RWPE1 (cell line): ENCODE results near the gene PGBD2.
"Not testable (repeated sequence)": the region's sequence is repeated elsewhere in the genome, so short reads cannot be mapped to it uniquely, and the experiment has no call there.

ENCODE experiments used
- CTCF ChIA-PET: fragments of 350-600 bp; sonication (Branson Sonifier 250); formaldehyde crosslinking; extraction: SDS; loops from one replicate; lab custom pipeline; 2021; lab: Yijun Ruan, JAX
- POLR2A ChIA-PET: fragments of 400-600 bp; formaldehyde crosslinking; extraction: SDS; loops from one replicate; lab custom pipeline; 2020; ENCODE audit warnings: antibody characterized with exemption; ENCODE audit not compliant: low non-redundant PET; lab: Yijun Ruan, JAX
- DNase-seq: peaks from one replicate; pipeline ENCODE4 v3.0.0; 2012; ENCODE audit warnings: low spot score
- H3K27ac ChIP-seq: fragments of 450-650 bp; 2 replicates; pipeline ENCODE4 v1.5.1; 2017

The PGBD2 gene

DNA sequence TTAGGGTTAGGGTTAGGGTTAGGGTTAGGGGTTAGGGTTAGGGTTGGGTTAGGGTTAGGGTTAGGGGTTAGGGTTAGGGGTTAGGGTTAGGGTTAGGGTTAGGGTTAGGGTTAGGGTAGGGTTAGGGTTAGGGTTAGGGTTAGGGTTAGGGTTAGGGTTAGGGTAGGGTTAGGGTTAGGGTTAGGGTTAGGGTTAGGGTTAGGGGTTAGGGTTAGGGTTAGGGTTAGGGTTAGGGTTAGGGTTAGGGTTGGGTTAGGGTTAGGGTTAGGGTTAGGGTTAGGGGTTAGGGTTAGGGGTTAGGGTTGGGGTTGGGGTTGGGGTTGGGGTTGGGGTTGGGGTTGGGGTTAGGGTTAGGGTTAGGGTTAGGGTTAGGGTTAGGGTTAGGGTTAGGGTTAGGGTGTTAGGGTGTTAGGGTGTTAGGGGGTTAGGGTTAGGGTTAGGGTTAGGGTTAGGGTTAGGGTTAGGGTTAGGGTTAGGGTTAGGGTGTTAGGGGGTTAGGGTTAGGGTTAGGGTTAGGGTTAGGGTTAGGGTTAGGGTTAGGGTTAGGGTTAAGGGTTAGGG is 39.9 kb downstream of the PGBD2 start:
- POLR2A ChIA-PET, DNase-seq, H3K27ac ChIP-seq, CTCF ChIA-PET: not testable (repeated sequence)
